ENCODE measurements around the gene GPANK1. TPM values are rescaled to one million over a fixed set of nuclear protein-coding genes. Genes with fewer than 3 reads are reported as not detected.

The GPANK1 gene
- total and polyA plus RNA-seq, 9 of the 15 experiments (the other 6 are each of a cell fraction or from before 2014, with no cell fraction given), result 32.2 to 111 (median 46.3) TPM

DNA sequence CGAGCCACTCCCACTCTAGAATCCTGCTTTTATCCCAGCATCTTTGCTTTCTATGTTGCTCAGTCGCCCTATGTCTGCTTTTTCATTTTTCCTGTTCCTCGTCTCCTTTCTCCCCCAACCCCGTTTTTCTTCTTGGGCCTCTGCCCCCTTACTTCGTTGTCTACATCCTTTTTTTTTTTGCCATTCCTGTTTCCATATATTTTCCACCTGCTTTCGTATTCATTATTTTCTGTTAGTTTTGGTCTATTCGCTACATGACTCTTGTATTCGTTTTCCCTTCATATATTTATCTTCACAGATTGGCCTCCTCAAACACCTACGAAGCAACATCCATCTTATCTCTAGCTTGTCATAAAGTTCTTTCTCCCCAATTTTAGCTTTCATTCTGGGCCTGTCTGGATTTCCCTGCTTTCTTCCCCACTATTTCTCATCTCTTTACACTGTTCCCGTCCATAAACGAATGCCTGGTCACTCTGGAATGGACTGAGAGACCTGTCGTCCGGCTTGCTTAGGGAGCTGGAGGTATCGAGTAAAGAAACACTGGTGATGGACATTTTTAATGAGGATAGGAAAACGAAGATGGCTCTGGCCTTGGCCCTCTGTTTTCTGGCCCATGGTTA lies 43.4 kb downstream of the GPANK1 start:
- BruUV-seq (replicated peaks), result TSS peak; percentile 62
- Histone ChIP-seq H3K9me3 (replicated peaks; ENCODE audit: control insufficient read depth, insufficient read depth, low read depth, low read length) (no peaks in the 10 kb centered on the region), H4K20me1 (replicated peaks; ENCODE audit: control insufficient read depth, insufficient read depth, low read length) (peaks cover 22% of the 10 kb centered on the region; the same call in 1 of the 2 replicates), H3K36me3 (ENCODE audit: control insufficient read depth, insufficient read depth, low read length) (peaks cover 56% of the 10 kb centered on the region), H3K4me3 (peak overlapping the region; percentile 96), H3K4me2 (ENCODE audit: insufficient read depth, low read length) (peak overlapping the region; percentile 99), H3K27me3 (ENCODE audit: control insufficient read depth in 2 of 2, insufficient read depth in 2 of 2, low read length in 2 of 2) (no peaks in the 10 kb centered on the region), H3K9ac (ENCODE audit: insufficient read depth in 1 of 2, low read depth in 2 of 2, low read length in 2 of 2) (peak overlapping the region; percentile 98 to 99), H3K4me1 (replicated peaks in 1 of 2; ENCODE audit: control insufficient read depth in 2 of 2, insufficient read depth in 2 of 2, low read length in 2 of 2) (peaks cover 13 to 25% of the 10 kb centered on the region in 2 experiments), H3K27ac (ENCODE audit: extremely low read depth, low read depth, low read length) (peak overlapping the region; percentile 98), H3K9me1 (ENCODE audit: control insufficient read depth, insufficient read depth, low read length) (peaks cover 12% of the 10 kb centered on the region), H2AFZ (ENCODE audit: low read depth, low read length) (peak overlapping the region; percentile 80), H3K79me2 (ENCODE audit: control insufficient read depth, insufficient read depth, low read length) (peaks cover 56% of the 10 kb centered on the region)
- WGBS (ENCODE audit: insufficient coverage, low coverage, missing lambda C conversion rate), result under 1% methylated on average over 15 of the region's 15 CpGs
- ATAC-seq (no peak), DNase-seq (ENCODE audit: extremely low read depth in 1 of 4, low spot score in 3 of 4) (no peak), FAIRE-seq (no peak)
- ChIA-PET CTCF (ENCODE audit: low intra/inter-chr PET ratio) (no interaction called here), POLR2A (interaction anchor here (0.6 to 12.4 kb wide), 21 partner anchors 9 to 241 kb away, joined by 3 to 274 read pairs (median 4); partner anchors contain the start of genes APOM, BAG6, C6orf47 and DDX39B)
- intact Hi-C loops (cut with micrococcal nuclease) (no loop called here), in situ Hi-C loops (cut with MboI) (no loop called here)
- TF ChIP-seq, protein P1, sequence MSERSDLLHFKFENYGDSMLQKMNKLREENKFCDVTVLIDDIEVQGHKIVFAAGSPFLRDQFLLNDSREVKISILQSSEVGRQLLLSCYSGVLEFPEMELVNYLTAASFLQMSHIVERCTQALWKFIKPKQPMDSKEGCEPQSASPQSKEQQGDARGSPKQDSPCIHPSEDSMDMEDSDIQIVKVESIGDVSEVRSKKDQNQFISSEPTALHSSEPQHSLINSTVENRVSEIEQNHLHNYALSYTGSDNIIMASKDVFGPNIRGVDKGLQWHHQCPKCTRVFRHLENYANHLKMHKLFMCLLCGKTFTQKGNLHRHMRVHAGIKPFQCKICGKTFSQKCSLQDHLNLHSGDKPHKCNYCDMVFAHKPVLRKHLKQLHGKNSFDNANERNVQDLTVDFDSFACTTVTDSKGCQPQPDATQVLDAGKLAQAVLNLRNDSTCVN (CRISPR knock-in tag; IDR thresholded peaks at IDR 0.05), result 0 out of 2 replicates have a peak, but pooled peaks have one; percentile 18
- TF ChIP-seq, protein P2, sequence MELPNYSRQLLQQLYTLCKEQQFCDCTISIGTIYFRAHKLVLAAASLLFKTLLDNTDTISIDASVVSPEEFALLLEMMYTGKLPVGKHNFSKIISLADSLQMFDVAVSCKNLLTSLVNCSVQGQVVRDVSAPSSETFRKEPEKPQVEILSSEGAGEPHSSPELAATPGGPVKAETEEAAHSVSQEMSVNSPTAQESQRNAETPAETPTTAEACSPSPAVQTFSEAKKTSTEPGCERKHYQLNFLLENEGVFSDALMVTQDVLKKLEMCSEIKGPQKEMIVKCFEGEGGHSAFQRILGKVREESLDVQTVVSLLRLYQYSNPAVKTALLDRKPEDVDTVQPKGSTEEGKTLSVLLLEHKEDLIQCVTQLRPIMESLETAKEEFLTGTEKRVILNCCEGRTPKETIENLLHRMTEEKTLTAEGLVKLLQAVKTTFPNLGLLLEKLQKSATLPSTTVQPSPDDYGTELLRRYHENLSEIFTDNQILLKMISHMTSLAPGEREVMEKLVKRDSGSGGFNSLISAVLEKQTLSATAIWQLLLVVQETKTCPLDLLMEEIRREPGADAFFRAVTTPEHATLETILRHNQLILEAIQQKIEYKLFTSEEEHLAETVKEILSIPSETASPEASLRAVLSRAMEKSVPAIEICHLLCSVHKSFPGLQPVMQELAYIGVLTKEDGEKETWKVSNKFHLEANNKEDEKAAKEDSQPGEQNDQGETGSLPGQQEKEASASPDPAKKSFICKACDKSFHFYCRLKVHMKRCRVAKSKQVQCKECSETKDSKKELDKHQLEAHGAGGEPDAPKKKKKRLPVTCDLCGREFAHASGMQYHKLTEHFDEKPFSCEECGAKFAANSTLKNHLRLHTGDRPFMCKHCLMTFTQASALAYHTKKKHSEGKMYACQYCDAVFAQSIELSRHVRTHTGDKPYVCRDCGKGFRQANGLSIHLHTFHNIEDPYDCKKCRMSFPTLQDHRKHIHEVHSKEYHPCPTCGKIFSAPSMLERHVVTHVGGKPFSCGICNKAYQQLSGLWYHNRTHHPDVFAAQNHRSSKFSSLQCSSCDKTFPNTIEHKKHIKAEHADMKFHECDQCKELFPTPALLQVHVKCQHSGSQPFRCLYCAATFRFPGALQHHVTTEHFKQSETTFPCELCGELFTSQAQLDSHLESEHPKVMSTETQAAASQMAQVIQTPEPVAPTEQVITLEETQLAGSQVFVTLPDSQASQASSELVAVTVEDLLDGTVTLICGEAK (IDR thresholded peaks at IDR 0.05), result peak; percentile 79
- TF ChIP-seq, protein P2 (CRISPR knock-in tag; IDR thresholded peaks at IDR 0.05), result no peak
- 0 out of 2 replicates have a peak, but pooled peaks have one; percentile 30 for TF ChIP-seq BCOR (IDR thresholded peaks at IDR 0.05)
- TF ChIP-seq SP2 (IDR thresholded peaks at IDR 0.05; ENCODE audit: extremely low read depth, low read depth, low read length, poor library complexity, severe bottlenecking), result no peak
- 0 out of 2 replicates have a peak, but pooled peaks have one; percentile 25 for TF ChIP-seq DMBX1 (CRISPR knock-in tag; IDR thresholded peaks at IDR 0.05; ENCODE audit: borderline replicate concordance)
- no peak for TF ChIP-seq NR4A1 (CRISPR knock-in tag; IDR thresholded peaks at IDR 0.05)
- TF ChIP-seq NR4A1 (tag; IDR thresholded peaks at IDR 0.05), result no peak
- TF ChIP-seq TRIM24 (IDR thresholded peaks at IDR 0.05), result peak in 1 of 2 experiments; percentile 14; a peak in 1 of 4 replicates
- peak; percentile 20; the same call in 1 of the 2 replicates for TF ChIP-seq BACH1 (tag; IDR thresholded peaks at IDR 0.05)
- no peak for TF ChIP-seq STAT5A (IDR thresholded peaks at IDR 0.05; ENCODE audit: borderline replicate concordance, low read length)
- 0 out of 2 replicates have a peak, but pooled peaks have one; percentile 93 for TF ChIP-seq MCM5 (IDR thresholded peaks at IDR 0.05; ENCODE audit: low read depth)
- TF ChIP-seq MEIS2 (IDR thresholded peaks at IDR 0.05; ENCODE audit: partially characterized antibody), result no peak
